GM18502 (cell line): ENCODE measurements around the gene TAF12.
A peak's percentile ranks its signal among the peaks of the same experiment; 100 is the strongest.
"Not testable (repeated sequence)": the region's sequence is repeated elsewhere in the genome, so short reads cannot be mapped to it uniquely, and the experiment has no call there.

Experiments
- ATAC-seq: cut with Tn5 transposase; IDR thresholded peaks from one replicate; pipeline ENCODE4 v1.9.1; 2021; ENCODE audit warnings: mild to moderate bottlenecking; ENCODE audit not compliant: unreplicated experiment, poor library complexity

Gene TAF12, protein sequence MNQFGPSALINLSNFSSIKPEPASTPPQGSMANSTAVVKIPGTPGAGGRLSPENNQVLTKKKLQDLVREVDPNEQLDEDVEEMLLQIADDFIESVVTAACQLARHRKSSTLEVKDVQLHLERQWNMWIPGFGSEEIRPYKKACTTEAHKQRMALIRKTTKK

DNA sequence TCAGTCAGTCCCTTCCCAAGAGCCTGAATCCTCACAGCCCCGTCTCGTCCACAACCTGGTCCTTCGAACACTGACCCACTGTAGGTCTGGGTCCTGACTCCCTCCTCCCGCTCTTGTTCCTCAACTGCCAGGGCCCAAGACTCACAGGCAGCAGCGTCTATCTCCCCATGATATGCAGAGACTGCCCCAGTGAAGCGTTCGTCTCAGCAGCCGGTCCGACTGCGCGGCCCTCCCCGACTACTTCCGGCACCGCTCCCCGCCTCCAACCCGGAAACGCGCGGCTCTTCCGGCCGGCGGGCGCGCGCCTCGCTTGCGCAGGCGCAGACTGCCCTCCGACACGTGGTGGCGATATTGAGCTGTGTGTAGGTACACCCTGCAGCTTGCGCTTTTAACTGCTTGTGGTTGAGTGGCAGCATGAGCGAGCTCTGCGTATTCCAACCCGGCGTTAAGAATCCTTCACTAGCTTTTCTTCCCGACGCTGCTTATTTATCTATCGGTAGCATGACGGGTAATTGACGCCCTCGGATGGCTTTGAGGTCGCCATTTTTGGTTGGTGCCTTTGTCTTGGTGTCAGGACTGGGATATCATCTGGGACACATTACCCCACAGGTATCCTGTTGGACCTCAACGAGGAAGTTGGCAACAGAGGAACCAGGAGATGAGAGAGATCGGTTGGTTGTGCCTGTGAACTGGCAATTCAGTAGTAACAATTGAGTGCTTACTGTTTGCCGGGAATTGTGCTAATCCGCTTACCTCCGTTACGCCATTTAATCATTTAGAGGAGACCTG is at the start of gene TAF12:
Gene TAF12 (minus strand): TSS at position 221 of the 789 bp plus-strand sequence. CDS start 20,986 bp downstream, outside the sequence.
- ATAC-seq, result peak; percentile 78

DNA sequence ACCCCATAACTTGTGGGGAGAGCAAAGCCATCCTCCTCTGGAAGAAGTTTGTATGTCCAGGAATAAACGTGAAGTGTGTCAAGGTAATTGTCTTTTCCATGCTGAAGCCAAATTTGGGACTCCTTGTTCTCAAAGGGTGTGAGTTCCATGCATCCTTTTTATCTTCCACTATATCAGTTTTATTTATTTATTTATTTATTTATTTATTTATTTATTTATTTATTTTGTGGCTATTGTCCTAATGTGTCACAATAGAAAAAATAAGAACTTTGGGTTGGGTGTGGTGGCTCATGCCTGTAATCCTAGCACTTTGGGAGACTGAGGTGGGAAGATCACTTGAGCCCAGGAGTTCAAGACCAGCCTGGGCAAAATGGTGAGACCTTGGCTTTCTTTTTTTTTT is 48.8 kb upstream of the TAF12 start:
- ATAC-seq, result not testable (repeated sequence)

GRCh38 chr1:28684937-28685336 is 42.1 kb upstream of the TAF12 start:
- no peak for ATAC-seq

DNA sequence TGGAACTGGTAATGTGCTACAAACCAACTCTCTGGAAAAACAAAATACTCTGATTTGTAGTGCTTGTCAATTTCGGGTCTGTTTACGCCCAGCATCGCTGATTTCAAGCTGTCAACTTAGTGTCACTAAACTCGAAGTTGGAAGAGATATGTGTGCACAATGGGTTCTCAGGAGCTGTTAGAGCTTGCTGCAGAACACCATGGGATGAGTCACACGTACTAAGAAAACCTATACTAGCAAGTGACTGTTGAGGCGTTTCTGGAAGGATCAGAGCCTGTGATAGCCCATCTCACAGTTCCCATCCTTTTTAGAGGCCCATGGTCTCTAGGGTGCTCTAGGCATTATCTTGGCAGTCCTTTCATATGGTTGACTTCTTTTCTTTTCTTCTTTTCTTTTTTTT is 40.0 kb upstream of the TAF12 start:
- ATAC-seq, result no peak

GRCh38 chr1:28680151-28680550 is 37.3 kb upstream of the TAF12 start:
- no peak for ATAC-seq

DNA sequence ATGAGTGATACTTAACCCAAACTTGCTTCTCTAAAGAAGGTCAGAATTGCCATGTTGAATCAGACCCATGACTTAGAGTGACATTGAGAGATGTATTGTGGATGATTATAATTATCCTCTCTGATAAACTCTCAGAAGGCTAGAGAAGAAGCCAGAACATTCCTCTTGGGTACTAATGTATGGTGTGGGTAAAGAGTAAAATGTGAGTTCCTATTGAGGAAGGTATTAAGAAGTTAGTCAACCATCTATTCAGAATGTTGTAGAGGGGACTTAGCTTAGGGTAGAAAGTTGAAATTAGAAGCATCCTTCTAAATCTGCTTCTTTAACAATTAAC is 33.0 kb upstream of the TAF12 start:
- ATAC-seq, result no peak

DNA sequence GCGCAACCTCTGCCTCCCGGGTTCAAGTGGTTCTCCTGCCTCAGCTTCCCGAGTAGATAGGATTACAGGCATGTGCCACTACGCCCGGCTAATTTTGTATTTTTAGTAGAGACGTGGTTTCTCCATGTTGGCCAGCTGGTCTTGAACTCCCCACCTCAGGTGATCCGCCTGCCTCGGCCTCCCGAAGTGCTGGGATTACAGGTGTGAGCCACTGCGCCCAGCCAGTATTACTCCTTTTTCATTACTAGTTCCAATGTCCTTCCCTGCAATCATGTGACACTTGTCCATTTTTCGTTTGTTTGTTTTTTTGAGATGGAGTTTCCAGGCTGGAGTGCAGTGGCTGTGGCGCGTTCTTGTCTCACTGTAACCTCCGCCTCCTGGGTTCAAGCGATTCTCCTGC is 30.1 kb upstream of the TAF12 start:
- ATAC-seq, result not testable (repeated sequence)

DNA sequence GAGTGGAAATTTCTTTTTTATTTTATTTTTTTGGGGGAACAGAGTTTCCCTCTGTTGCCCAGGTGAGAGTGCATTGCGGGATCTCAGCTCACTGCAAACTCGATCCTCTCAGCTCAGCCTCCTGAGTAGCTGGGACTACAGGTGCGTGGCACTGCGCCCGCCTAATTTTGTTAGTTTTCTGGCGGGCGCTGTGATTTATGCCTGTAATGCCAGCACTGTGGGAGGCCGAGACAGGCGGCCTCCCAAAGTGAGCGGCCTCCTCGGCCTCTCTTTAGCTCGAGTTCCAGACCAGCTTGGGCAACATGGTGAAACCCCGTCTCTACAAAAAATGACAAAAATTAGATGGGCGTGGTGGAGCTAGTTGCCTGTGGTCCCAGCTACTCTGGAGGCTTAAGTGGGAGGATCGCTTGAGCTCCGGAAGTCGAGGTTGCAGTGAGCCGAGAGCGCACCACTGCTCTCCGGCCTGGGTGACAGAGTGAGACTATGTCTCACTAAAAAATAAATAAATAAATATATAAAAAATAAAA is 28.4 kb upstream of the TAF12 start:
- ATAC-seq, result no peak

- ATAC-seq, result peak; percentile 60
Measured at GRCh38 chr1:28668956-28669723, 26.3 kb upstream of the TAF12 start.

GRCh38 chr1:28668191-28668955 is 25.5 kb upstream of the TAF12 start, which contains the start of gene GMEB1:
Gene GMEB1, plus strand, starts transcription at chr1:28668784. Its CDS starts 14,829 bp downstream, at chr1:28683613.
- peak; percentile 76 for ATAC-seq

- no peak for ATAC-seq
Measured at GRCh38 chr1:28666806-28667205, 23.9 kb upstream of the TAF12 start.

DNA sequence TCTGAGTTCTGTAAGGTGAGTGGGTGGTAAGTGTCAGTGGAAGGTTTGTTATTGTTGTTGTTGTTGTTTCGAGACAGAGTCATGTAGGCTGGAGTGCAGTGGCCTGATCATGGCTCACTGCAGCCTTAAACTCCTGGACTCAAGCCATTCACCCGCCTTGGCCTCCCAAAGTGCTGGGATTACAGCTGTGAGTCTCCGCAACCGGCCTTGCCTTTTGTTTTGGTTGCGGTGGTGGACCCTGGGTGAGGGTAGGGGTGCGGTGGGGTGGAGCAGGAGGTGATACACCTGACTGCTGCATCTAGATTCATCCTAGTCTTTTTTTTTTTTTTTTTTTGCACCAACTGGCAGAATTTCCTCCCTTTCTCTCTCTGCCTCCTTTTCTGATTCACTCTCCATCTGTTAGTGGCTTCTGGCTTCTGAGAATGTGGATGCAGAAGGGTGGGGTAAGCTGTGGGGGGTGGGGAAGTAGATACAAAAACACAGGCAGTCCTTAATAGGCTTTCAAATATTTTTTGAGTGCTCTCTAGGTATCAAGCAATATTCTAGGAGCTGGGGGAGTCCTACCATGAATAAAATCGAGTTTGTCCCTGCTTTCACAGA is 21.1 kb upstream of the TAF12 start:
- no peak for ATAC-seq

GRCh38 chr1:28656335-28656734 is 13.5 kb upstream of the TAF12 start:
- no peak for ATAC-seq

- ATAC-seq, result not testable (repeated sequence)
Measured at GRCh38 chr1:28655448-28656311, 12.8 kb upstream of the TAF12 start.

GRCh38 chr1:28653870-28654269 is 11.0 kb upstream of the TAF12 start:
- not testable (repeated sequence) for ATAC-seq

DNA sequence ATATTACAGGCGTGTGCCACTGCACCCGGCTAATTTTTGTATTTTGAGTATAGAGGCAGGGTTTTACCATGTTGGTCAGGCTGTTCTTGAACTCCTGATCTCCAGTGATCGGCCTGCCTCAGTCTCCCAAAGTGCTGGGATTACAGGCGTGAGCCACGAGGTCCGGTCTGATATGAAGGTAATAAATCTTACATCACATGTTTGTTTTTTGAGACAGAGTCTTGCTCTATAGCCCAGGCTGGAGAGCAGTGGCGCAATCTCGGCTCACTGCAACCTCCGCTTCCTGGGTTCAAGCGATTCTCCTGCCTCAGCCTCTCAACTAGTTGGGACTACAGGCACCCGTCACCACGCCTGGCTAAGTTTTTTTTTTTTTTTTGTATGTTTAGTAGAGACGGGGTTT is 10.2 kb upstream of the TAF12 start:
- not testable (repeated sequence) for ATAC-seq

DNA sequence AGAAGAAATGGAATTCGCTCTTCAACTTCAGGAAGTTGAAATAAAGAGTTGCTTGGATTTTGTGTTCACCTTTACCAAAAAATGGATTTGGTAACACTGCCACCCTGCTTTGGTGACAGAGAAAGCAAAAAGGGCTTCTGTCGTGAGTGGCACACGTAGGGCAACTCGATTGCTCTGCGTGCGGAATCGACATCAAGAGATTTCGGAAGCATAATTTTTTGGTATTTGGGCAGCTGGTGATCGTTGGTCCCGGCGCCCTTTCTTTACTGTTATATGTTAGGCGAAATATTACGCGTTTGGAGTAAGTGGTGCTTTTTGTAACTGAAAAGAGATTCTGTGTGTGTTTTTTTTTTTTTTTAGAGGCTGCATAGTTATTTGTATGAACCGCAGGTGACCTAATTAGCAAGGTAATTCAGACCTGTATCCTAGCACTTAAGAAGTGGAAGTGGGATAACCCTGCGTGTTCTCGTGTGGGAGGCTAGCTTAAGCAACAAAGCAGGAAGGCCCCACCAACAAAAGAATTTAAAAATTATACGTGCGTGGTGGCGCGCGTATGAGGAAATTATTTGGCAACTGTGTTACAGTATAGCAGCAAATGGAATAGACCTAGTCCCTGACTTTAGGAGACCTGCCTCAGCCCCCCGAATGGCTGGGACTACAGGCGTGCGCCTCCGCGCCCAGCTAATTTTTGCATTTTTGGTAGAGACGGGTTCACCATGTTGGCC is 5.8 kb upstream of the TAF12 start, which contains the start of gene RNU11:
Gene RNU11 (plus strand): TSS at position 127 of the 725 bp plus-strand sequence.
- peak; percentile 67 for ATAC-seq

- ATAC-seq, result peak; percentile 68
Measured at GRCh38 chr1:28648008-28648473, 5.2 kb upstream of the TAF12 start.
